HG02938 (cell line): ENCODE measurements around the gene ZNF384.

ENCODE experiments used
- ATAC-seq: cut with Tn5 transposase; IDR thresholded peaks from one replicate; pipeline ENCODE4 v1.9.1; 2021; ENCODE audit warnings: mild to moderate bottlenecking, moderate library complexity; ENCODE audit not compliant: unreplicated experiment

Gene ZNF384

DNA sequence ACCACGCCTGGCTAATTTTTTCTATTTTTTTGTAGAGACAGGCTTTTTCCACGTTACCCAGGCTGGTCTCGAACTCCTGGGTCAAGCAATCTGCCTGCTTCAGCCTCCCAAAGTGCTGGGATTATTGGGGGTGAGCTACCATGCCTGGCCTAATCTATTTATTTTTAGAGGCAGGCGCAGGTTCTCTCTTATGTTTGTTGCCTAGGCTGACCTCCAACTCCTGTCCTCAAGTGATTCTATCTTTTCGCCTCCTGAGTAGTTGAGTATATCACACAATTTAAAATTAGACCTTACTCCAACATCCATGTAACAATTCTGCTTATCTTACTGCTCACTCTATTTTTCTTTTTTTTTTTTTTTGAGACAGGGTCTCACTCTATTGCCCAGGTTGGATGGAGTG, 35.2 kb downstream of the ZNF384 start:
- ATAC-seq: no peak

DNA sequence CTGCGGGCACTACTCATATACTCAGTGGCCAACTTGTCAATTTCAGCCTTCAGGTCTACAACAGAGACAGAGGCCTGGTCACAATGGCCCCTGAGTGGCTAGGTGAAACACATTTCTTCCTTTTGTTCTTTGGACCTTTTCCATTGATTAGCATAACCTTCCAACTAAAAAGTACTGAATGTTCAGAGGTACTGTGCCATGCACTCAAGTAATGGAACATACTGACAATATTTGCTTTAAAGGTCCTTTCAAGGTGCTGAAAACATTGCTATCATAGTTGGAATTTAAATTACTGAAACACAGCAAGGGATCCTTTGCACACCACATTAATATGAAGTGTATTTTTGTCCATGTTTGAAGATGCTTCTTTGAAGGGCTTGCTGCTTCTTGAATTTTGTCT, 35.8 kb downstream of the ZNF384 start:
- no peak for ATAC-seq

DNA sequence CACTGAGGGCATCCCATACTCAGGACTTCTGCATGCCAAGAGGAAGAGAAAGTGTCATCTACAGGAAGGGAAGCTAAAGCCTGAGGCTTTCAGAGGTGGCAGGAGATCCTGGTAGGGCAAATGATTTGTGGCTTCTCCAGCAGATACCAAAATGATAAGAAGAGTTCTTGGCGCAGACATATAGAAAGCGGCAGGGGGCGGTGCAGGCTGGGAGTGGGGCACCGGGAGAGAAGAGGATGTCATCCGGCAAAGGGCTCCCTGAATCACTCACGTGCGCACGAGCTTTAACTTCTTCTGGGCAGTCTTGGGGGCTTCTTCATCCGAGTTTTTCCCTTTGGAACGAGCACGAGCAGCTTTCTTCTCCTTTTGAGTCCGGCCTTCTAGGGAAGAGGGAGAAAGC, 36.8 kb downstream of the ZNF384 start:
- no peak for ATAC-seq

DNA sequence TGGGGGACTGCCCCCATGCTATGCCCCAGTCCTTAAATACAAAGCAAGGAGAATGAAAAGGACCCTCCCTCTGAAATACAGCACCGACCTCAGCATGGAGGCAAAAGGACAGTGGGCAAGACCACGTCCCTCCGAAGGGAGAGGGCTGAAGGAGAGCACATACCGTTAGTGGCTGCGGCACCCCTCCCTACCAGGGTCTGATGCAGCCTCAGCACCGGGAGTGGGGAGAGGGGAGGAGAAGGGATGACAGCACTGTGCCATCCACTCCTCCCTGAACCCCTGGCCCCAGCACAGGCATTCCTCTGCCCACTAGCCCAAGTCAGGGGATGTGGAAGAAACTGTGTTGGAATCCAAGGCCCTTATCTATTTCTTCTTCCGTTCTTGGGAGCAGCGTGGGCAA, 38.3 kb downstream of the ZNF384 start:
- no peak for ATAC-seq

- no peak for ATAC-seq
Observed at GRCh38 chr12:6647083-6647604, 42.0 kb downstream of the ZNF384 start, which contains the start of gene ACRBP. TSS of gene ACRBP (minus strand) at chr12:6647432. CDS start at chr12:6647366, 66 bp downstream.

GRCh38 chr12:6646276-6647082, 42.7 kb downstream of the ZNF384 start:
- no peak for ATAC-seq

DNA sequence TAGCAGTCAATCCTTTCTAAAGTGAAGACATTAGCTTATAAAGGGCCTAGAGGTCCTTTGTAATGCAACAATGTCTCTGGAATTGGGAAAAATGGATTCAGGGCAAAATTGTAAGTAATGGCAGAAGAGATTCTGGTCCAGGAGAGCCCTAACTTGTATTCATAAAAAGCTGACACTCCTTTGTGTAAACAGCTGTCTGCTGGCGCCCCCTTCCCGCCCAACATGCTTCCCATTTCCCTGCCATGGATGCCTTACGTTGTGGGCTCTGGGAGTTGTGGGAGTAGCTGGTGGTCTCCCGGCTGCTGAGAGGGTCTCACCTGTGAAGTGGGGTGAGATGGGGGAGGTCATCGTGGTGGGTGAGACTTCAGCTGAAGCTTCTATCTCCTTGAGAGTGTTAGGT, 44.3 kb downstream of the ZNF384 start:
- ATAC-seq: no peak

GRCh38 chr12:6644257-6644596, 44.9 kb downstream of the ZNF384 start:
- ATAC-seq: no peak

DNA sequence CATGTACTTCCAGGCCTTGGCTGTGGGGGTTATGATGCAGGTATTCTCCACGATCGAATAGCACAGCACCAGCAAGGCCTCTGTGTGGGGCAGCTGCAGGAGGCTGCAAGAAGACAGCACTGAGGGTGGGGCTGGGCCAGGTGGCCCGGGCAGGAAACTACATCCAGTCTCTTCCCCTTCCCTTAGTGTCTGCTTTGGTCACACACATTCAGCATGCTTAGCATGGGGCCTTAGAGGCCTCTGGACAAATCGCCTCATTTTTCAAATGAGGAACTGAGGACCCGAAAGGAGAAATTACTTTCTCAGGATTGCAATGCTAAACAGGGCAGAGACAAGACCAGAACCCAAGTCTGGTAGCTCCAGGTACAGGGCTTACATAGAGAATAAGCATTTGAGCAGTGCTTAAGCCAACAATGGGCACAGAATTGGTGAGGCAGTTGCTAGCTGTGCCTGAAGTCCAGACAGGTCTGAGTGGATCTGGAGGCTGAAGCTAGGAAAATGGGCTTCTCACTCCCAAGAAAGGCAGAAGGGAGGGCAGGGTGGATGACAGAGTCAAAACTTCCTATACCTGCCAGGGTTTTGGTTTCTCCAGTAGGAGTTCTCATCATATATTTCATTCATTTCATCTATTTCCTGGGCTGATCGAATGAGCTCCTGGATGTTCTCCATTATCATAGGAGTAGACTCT, 45.5 kb downstream of the ZNF384 start:
- no peak for ATAC-seq

GRCh38 chr12:6641131-6641530, 48.0 kb downstream of the ZNF384 start:
- no peak for ATAC-seq

DNA sequence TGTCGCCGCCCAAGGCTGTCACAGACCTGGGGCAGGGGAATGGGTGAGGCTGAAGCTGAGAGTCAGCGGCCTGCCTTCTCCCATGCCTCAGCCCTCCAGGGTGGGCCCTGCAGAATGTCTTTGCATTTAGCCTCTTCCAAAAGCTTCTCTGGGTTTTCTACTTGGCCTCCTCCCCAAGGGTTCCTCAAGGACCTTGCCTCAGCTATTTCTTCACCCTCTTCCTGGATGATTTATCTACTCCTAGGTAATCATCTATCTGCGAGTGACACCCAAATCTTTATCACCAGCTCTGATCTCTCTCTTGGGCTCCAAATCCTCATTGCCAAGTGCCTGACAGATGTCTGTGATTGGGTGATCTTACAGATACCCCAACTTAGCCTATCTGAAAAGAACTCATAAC, 48.7 kb downstream of the ZNF384 start:
- no peak for ATAC-seq

DNA sequence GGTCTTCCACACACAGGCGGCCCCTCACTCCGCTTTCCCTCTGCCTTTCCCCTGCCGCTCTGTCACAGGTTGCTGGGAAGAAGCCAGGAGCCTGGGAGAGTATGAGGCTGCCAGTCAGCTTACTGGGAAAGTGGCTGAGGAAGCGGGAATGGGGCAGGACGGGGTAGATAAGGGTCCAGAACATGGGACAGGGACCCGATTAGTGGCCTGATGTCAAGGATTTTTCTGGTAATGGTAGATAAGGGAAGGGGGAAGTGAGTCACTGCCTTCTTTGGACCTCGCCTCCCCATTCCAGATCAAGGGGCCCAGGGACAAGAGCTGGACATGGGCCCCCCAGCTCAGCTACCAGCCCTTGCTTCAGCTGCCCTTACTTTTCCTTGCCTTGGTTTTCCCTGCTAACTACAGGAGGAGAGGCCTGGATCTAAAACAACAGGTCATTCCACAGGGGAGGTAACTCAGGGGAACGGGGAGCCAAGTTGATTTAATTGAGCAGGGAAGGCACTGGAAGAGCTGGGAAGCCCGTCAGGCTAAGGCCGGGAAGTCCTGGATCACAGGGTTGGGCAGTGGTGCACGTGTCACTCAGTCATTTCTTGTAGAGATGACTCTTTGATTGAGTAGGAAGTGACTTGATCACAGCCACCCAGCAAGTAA, 49.9 kb downstream of the ZNF384 start:
- no peak for ATAC-seq

DNA sequence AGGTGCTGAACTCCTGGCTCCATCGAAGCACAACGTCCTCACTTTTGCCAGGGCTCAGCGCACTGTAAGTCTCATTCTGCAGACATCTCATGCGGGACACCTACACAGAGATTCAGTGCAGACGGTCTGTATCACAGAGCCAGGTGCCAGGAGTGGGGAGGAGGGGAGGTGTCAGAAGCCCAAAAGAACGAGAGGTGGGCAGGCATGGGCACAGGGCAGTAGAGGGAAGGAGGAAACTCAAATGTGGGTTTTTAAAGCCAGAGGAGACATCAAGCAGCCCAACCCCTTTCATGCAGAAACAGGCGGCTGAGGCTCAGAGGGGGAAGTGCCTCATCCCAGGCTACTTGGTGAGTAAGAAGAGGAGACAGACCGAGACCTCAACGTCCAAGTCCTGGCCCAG, 50.9 kb downstream of the ZNF384 start:
- no peak for ATAC-seq

DNA sequence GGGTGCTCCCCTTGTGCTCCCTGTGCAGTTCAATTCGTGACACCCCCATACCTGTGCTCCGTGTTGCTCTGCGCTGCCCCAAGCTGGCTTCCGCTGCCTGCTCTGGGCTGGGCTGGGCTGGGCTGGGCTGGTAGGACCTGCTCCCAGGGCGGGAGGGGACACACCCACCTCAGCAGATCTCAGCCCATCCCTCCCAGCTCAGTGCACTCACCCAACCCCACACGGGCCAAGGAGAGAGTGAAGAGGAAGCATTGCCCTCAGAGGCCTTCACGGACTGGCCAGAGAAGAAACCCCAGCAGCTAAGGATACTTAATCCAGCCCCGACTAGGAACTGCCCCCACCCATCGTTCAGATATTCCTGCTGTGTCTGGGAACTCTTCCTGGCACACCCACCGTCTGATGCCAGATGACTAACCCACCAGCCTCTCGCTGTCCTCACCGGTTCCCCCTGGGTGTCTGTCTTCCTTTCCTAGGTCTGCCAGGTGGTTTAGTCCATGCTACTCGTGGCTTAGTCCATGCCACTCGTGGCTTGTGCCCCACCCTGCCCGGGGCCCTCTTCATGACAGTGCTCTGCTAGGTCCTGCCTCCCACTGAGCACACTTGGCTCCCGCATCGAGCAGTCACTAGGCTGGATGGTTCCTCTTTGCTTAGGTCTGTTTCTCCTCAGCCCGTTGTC, 53.2 kb downstream of the ZNF384 start, which contains the start of gene LPAR5:
Gene LPAR5, minus strand, starts transcription at position 104 of the 676 bp plus-strand sequence. CDS start 14,711 bp downstream, outside the sequence.
- ATAC-seq: no peak

GRCh38 chr12:6635375-6635855, 53.8 kb downstream of the ZNF384 start:
- ATAC-seq: no peak

- peak; percentile 60 for ATAC-seq
Observed at GRCh38 chr12:6632026-6632983, 56.9 kb downstream of the ZNF384 start.

DNA sequence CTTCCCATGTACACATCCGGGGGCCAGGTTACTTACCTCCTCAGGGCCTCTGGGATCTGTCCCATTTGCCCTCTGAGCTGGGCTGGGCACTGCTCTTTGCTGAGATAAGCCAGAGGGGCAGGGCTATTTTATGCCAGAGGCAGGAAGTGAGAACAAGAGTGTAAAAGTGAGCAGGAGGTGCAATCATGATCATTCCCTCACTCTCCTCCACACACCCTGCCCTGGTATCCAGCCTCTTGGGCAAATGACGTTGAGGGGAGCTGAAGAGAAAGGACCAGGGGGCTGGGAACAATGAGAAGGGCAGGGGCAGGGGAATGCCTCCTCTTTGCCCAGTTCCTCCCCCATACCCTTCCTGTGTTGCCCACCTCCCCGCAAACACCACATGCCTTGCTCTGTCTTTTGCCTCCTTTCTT, 57.6 kb downstream of the ZNF384 start:
- ATAC-seq: no peak

DNA sequence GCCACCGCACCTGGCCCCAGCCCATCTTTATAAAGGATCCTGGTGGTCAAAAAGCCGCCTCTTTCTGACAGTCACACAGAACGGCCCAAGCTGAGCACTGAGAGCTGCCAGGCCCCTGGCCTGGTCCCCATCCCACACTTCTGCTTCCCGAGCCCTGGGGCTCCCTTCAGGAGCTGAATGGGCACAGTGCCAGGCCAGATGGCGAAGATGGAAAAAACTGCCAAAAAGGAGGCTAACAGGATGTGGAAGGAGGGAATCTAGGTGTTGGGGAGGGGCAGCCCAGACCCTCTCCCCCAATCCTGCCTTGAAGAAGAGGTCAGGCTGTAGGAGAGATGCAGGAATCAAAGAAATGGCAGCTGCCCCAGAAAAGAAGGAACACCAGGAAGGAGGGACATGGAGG, 58.4 kb downstream of the ZNF384 start:
- no peak for ATAC-seq

- no peak for ATAC-seq
Observed at GRCh38 chr12:6627616-6628015, 61.6 kb downstream of the ZNF384 start.
